Vagina (tissue), 2 donors: ENCODE measurements around the gene RRAD. TPM values are rescaled to one million over a fixed set of nuclear protein-coding genes. Genes with fewer than 3 reads are reported as not detected.

Experiments used
- DNase-seq, 2 donors: peaks; one replicate each; pipeline ENCODE4 v3.0.0-alpha.2; 2017; ENCODE audit errors: extremely low spot score in 2 of 2
- H3K27ac ChIP-seq: fragments of 200-600 bp; sonication (generic); one replicate; pipeline ENCODE4 v1.5.1; 2019
- H3K27me3 ChIP-seq: fragments of 200-600 bp; sonication (generic); one replicate; pipeline ENCODE4 v1.5.1; 2019
- H3K36me3 ChIP-seq, 2 donors: fragments of 200-600 bp; sonication (generic); one replicate each; pipeline ENCODE4 v1.5.1; 2017 to 2019
- H3K4me1 ChIP-seq: fragments of 200-600 bp; sonication (generic); one replicate; pipeline ENCODE4 v1.5.1; 2019
- H3K4me3 ChIP-seq, 2 donors: fragments of 200-600 bp; sonication (generic); 1 replicate in 1 of 2; 2 replicates in 1 of 2; pipeline ENCODE4 v1.5.1; 2016 to 2019
- H3K9me3 ChIP-seq: fragments of 200-600 bp; sonication (generic); one replicate; pipeline ENCODE4 v1.5.1; 2019
- CTCF ChIP-seq, 3 experiments: fragments of 450-650 bp in 2 of 3; fragments of 200-600 bp in 1 of 3; sonication (generic) in 1 of 3; IDR thresholded peaks; one replicate each; pipeline ENCODE4 v1.5.1; 2017 to 2019; ENCODE audit warnings: antibody characterized with exemption in 3 of 3, mild to moderate bottlenecking in 2 of 3, moderate library complexity in 2 of 3
- POLR2A ChIP-seq, 2 donors: fragments of 450-650 bp; IDR thresholded peaks; one replicate each; pipeline ENCODE4 v1.6.1; 2017; ENCODE audit warnings: antibody characterized with exemption in 2 of 2, mild to moderate bottlenecking in 2 of 2, moderate library complexity in 2 of 2
- POLR2AphosphoS5 ChIP-seq, 2 donors: sonication (generic); formaldehyde crosslinking; IDR thresholded peaks; one replicate each; pipeline ENCODE4 v1.9.0; 2017; ENCODE audit warnings: antibody characterized with exemption in 2 of 2, mild to moderate bottlenecking in 2 of 2, low read depth in 1 of 2; ENCODE audit not compliant: insufficient read depth in 1 of 2
- intact Hi-C: fragments of 100-400 bp; cut with DNase I; formaldehyde crosslinking; loops from one replicate; pipeline ENCODE4 v1.15.1; 2023
- total RNA-seq: library from RNA; depleted of rRNA; stranded (reverse); fragments of >200 nt; gene quantifications from one replicate; pipeline ENCODE4 v1.2.3, GENCODE V29; 2016

The RRAD gene
- total RNA-seq, 1 donor from 2014 or later: 49.1 TPM

- peaks cover 26% of the 10 kb centered on the region for H3K4me1 ChIP-seq
- intact Hi-C loops: no loop called here
- H3K27me3 ChIP-seq: no peaks in the 10 kb centered on the region
- H3K27ac ChIP-seq: no peak overlapping the region
- H3K36me3 ChIP-seq: no peaks in the 10 kb centered on the region
- DNase-seq: no peak
- TF ChIP-seq POLR2AphosphoS5 (IDR thresholded peaks at IDR 0.05; ENCODE audit: insufficient read depth in 1 of 2, low read depth in 1 of 2) (no peak), CTCF (IDR thresholded peaks at IDR 0.05) (no peak), POLR2A (IDR thresholded peaks at IDR 0.05) (no peak)
- H3K9me3 ChIP-seq: no peaks in the 10 kb centered on the region
- no peak overlapping the region for H3K4me3 ChIP-seq
These were observed 4.9 kb upstream of the RRAD start for GRCh38 chr16:66930189-66930588.

- Histone ChIP-seq H3K4me3 (no peak overlapping the region), H3K9me3 (no peaks in the 10 kb centered on the region), H3K36me3 (no peaks in the 10 kb centered on the region), H3K27me3 (no peaks in the 10 kb centered on the region), H3K4me1 (peaks cover 25% of the 10 kb centered on the region), H3K27ac (no peak overlapping the region)
- intact Hi-C loops: loop anchor here (5.0 kb wide), 1 partner anchor 37 kb away; no protein-coding TSS in a partner anchor
- TF ChIP-seq POLR2A (IDR thresholded peaks at IDR 0.05) (no peak), CTCF (IDR thresholded peaks at IDR 0.05) (no peak), POLR2AphosphoS5 (IDR thresholded peaks at IDR 0.05; ENCODE audit: insufficient read depth in 1 of 2, low read depth in 1 of 2) (no peak)
- no peak for DNase-seq
These were observed 3.5 kb upstream of the RRAD start for GRCh38 chr16:66928702-66929388.

GRCh38 chr16:66927918-66928649 lies 2.7 kb upstream of the RRAD start:
- Histone ChIP-seq H3K27me3 (no peaks in the 10 kb centered on the region), H3K4me3 (no peak overlapping the region), H3K4me1 (peaks cover 18% of the 10 kb centered on the region), H3K9me3 (no peaks in the 10 kb centered on the region), H3K27ac (no peak overlapping the region), H3K36me3 (no peaks in the 10 kb centered on the region)
- intact Hi-C loops: loop anchor here (5.0 kb wide), 1 partner anchor 36 kb away; no protein-coding TSS in a partner anchor
- DNase-seq: no peak
- TF ChIP-seq CTCF (IDR thresholded peaks at IDR 0.05) (no peak), POLR2AphosphoS5 (IDR thresholded peaks at IDR 0.05; ENCODE audit: insufficient read depth in 1 of 2, low read depth in 1 of 2) (no peak), POLR2A (IDR thresholded peaks at IDR 0.05) (no peak)

GRCh38 chr16:66926961-66927436 lies 1.7 kb upstream of the RRAD start:
- no peak for TF ChIP-seq CTCF (IDR thresholded peaks at IDR 0.05)
- TF ChIP-seq POLR2AphosphoS5 (IDR thresholded peaks at IDR 0.05; ENCODE audit: insufficient read depth in 1 of 2, low read depth in 1 of 2): no peak
- intact Hi-C loops: loop anchor here (5.0 kb wide), 1 partner anchor 35 kb away; no protein-coding TSS in a partner anchor
- no peaks in the 10 kb centered on the region for H3K27me3 ChIP-seq
- no peak for DNase-seq
- no peaks in the 10 kb centered on the region for H3K9me3 ChIP-seq
- no peaks in the 10 kb centered on the region for H3K36me3 ChIP-seq
- H3K4me1 ChIP-seq: peaks cover 7% of the 10 kb centered on the region
- no peak overlapping the region for H3K27ac ChIP-seq
- no peak overlapping the region for H3K4me3 ChIP-seq
